Stomach (tissue), 9 donors: ENCODE results near the gene SMCO4. TPM values are rescaled to one million over a fixed set of nuclear protein-coding genes. Genes with fewer than 3 reads are reported as not detected.

Experiments
- DNase-seq, 2 donors: peaks; one replicate each; pipeline versions ENCODE4 v3.0.0 to v3.0.0-alpha.2; 2013 to 2019
- H3K27ac ChIP-seq, 5 donors: fragments of 200-600 bp in 4 of 5; sonication (generic) in 4 of 5; one replicate each; pipeline ENCODE4 v1.5.1; 2013 to 2019; ENCODE audit warnings: mild to moderate bottlenecking in 1 of 5, moderate library complexity in 1 of 5
- H3K27me3 ChIP-seq, 3 donors: fragments of 200-600 bp; sonication (generic); one replicate each; pipeline ENCODE4 v1.5.1; 2017 to 2019; ENCODE audit warnings: mixed run types in 1 of 3
- H3K36me3 ChIP-seq, 4 donors: fragments of 200-600 bp; sonication (generic); 1 replicate in 3 of 4; 2 replicates in 1 of 4; pipeline ENCODE4 v1.5.1; 2016 to 2019
- H3K4me1 ChIP-seq, 4 donors: fragments of 200-600 bp; sonication (generic); one replicate each; pipeline ENCODE4 v1.5.1; 2016 to 2019
- H3K4me3 ChIP-seq, 4 donors: fragments of 200-600 bp; sonication (generic) in 3 of 4; one replicate each; pipeline ENCODE4 v1.5.1; 2016 to 2019; ENCODE audit warnings: mild to moderate bottlenecking in 1 of 4
- H3K9me3 ChIP-seq, 4 donors: fragments of 200-600 bp; sonication (generic); one replicate each; pipeline ENCODE4 v1.5.1; 2016 to 2019
- CTCF ChIP-seq, 7 experiments: fragments of 450-650 bp in 4 of 7; fragments of 200-600 bp in 3 of 7; sonication (generic) in 3 of 7; IDR thresholded peaks; one replicate each; pipeline ENCODE4 v1.5.1; 2016 to 2019; ENCODE audit warnings: antibody characterized with exemption in 7 of 7, control low read depth in 2 of 7, mild to moderate bottlenecking in 1 of 7
- EP300 ChIP-seq: sonication (generic); formaldehyde crosslinking; IDR thresholded peaks from one replicate; pipeline ENCODE4 v1.6.1; 2017; ENCODE audit warnings: antibody characterized with exemption
- POLR2A ChIP-seq, 4 donors: fragments of 450-650 bp; IDR thresholded peaks; one replicate each; pipeline ENCODE4 v1.6.1; 2016; ENCODE audit warnings: antibody characterized with exemption in 4 of 4, control low read depth in 2 of 4, mild to moderate bottlenecking in 1 of 4, moderate library complexity in 1 of 4
- POLR2AphosphoS5 ChIP-seq, 3 donors: sonication (generic); formaldehyde crosslinking; IDR thresholded peaks; one replicate each; pipeline ENCODE4 v1.6.1; 2016; ENCODE audit warnings: antibody characterized with exemption in 3 of 3
- WGBS, 5 donors: extraction: QIAGEN DNeasy Blood & Tissue Kit in 3 of 5; methylation state at CpG; one replicate each; pipeline versions ENCODE4 v1.1.5 to v1.1.7; 2013 to 2018; 5-methylcytosine and 5-hydroxymethylcytosine counted together
- intact Hi-C: fragments of 100-400 bp; cut with DNase I; formaldehyde crosslinking; loops from one replicate; pipeline ENCODE4 v1.15.1; 2023; ENCODE audit warnings: low total_unique reads
- polyA plus RNA-seq, 3 donors: library from polyadenylated mRNA; stranded (reverse); fragments of 200-250 nt; gene quantifications; one replicate each; pipeline ENCODE4 v1.2.3, GENCODE V29; 2013
- total RNA-seq, 5 donors: library from RNA; depleted of rRNA; stranded (reverse); fragments of >200 nt; gene quantifications; one replicate each; pipeline versions ENCODE4 v1.1.0 to v1.2.3, GENCODE V29; 2014 to 2016
- donor health status: healthy with polysubstance abuse.
- donor health status: Bipolar disorder and iron deficiency.
- donor health status: healthy.

Gene SMCO4
- total and polyA plus RNA-seq, 8 donors = 2.9 to 306 (median 25.1) TPM; not detected in 1

- Histone ChIP-seq H3K36me3 (no peaks in the 10 kb centered on the region), H3K9me3 (no peaks in the 10 kb centered on the region), H3K4me1 (peaks cover 0 to 2% (median 0%) of the 10 kb centered on the region in 4 donors), H3K4me3 (no peak overlapping the region), H3K27me3 (no peaks in the 10 kb centered on the region), H3K27ac (no peak overlapping the region)
- no peak for DNase-seq
- intact Hi-C loops = no loop called here
- TF ChIP-seq CTCF (IDR thresholded peaks at IDR 0.05) = no peak
- TF ChIP-seq POLR2AphosphoS5 (IDR thresholded peaks at IDR 0.05) = no peak
- 84 to 96% (median 94%) methylated on average over 3 of the region's 3 CpGs for WGBS, 5 donors
Measured at GRCh38 chr11:93510196-93510873, 32.9 kb downstream of the SMCO4 start.

GRCh38 chr11:93507517-93507916, 35.7 kb downstream of the SMCO4 start:
- Histone ChIP-seq H3K9me3 (no peaks in the 10 kb centered on the region), H3K4me1 (no peaks in the 10 kb centered on the region), H3K36me3 (peaks cover 0 to 6% (median 2%) of the 10 kb centered on the region in 4 donors), H3K4me3 (no peak overlapping the region), H3K27ac (no peak overlapping the region), H3K27me3 (no peaks in the 10 kb centered on the region)
- no peak for DNase-seq
- TF ChIP-seq POLR2A (IDR thresholded peaks at IDR 0.05) (no peak), POLR2AphosphoS5 (IDR thresholded peaks at IDR 0.05) (no peak), CTCF (IDR thresholded peaks at IDR 0.05) (no peak)
- WGBS, 5 donors = 83 to 91% (median 86%) methylated on average over 1 of the region's 1 CpG
- intact Hi-C loops = no loop called here

GRCh38 chr11:93505703-93506102, 37.5 kb downstream of the SMCO4 start:
- H3K4me3 ChIP-seq = no peak overlapping the region
- no peaks in the 10 kb centered on the region for H3K27me3 ChIP-seq
- peaks cover 0 to 6% (median 0%) of the 10 kb centered on the region in 4 donors for H3K4me1 ChIP-seq
- intact Hi-C loops = no loop called here
- DNase-seq = no peak
- no peak overlapping the region for H3K27ac ChIP-seq
- 75 to 95% (median 91%) methylated on average over 3 of the region's 3 CpGs for WGBS, 5 donors
- H3K36me3 ChIP-seq = peaks cover 0 to 6% (median 2%) of the 10 kb centered on the region in 4 donors
- TF ChIP-seq EP300 = no peak
- TF ChIP-seq POLR2AphosphoS5 (IDR thresholded peaks at IDR 0.05) = no peak
- TF ChIP-seq POLR2A (IDR thresholded peaks at IDR 0.05) = no peak
- TF ChIP-seq CTCF (IDR thresholded peaks at IDR 0.05) = no peak
- no peaks in the 10 kb centered on the region for H3K9me3 ChIP-seq

DNA sequence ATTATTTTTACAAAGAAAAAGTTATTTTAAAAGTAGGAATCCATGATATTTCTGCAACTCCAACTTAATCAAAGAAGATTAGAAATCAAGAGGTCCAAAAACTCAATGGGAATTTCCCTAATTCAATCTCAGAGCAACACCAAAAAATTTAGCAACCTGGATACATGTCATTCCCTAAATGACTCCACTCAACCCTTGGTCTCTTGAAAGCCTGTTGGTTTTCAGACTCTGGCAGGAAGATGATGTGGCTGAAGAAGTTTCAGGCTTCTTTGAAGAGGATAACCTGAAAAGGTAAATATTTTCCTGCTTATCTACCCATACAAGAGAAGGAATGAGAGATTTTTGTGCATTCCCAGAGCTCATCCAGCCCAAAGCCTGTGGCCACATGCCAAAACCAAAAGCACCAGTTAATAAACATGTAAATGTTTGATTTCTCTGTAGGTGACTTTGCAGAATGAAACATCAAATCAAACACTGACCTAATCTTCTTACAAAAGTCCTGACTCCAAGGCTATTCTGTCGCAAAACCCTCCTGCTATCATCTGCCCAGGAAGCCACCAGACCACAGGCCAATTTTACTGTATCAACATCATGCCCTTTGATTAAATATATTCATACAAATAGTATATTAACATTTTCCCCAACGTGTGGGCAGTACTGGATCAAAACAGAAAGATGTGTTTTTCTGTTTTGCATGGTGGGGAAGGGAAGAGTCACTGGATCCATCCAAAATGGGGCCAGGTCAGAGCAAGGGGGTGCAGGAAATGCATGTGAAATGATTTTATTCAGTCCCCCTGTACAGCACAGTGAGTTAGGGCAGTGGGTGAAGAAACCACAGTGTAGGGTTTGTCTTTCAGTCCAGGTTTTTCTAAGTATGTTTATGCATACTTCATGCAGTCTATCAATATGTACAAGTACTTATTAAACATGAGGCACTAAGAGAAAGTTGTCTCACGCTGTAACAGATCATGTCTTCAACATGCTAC, 38.8 kb downstream of the SMCO4 start:
- TF ChIP-seq CTCF (IDR thresholded peaks at IDR 0.05) (no peak), POLR2AphosphoS5 (IDR thresholded peaks at IDR 0.05) (no peak), POLR2A (IDR thresholded peaks at IDR 0.05) (no peak), EP300 (no peak)
- intact Hi-C loops = no loop called here
- H3K4me3 ChIP-seq = no peak overlapping the region
- peaks cover 0 to 6% (median 2%) of the 10 kb centered on the region in 4 donors for H3K36me3 ChIP-seq
- H3K27me3 ChIP-seq = no peaks in the 10 kb centered on the region
- H3K4me1 ChIP-seq = peaks cover 0 to 6% (median 0%) of the 10 kb centered on the region in 4 donors
- H3K27ac ChIP-seq = no peak overlapping the region
- no peak for DNase-seq
- 61 to 74% (median 62%) methylated on average over 3 of the region's 3 CpGs for WGBS, 5 donors
- H3K9me3 ChIP-seq = no peaks in the 10 kb centered on the region
